NCI-H2196 treated with DMSO at 0.1 percent for 48 hours (cell line): ENCODE results near the gene PACC1.

Experiments
- DNase-seq: peaks from one replicate; lab custom pipeline; 2025; ENCODE audit not compliant: unreplicated experiment; lab: John Stamatoyannopoulos, UW

The PACC1 gene

GRCh38 chr1:212414328-212415106, at the start of gene PACC1:
TSS of gene PACC1 (minus strand) at chr1:212414886. CDS start at chr1:212414757, 129 bp downstream.
- peak; percentile 84 for DNase-seq

GRCh38 chr1:212463565-212464285, 49.0 kb upstream of the PACC1 start:
- DNase-seq: no peak

GRCh38 chr1:212461916-212462660, 47.4 kb upstream of the PACC1 start:
- DNase-seq: no peak

GRCh38 chr1:212460376-212460775, 45.7 kb upstream of the PACC1 start:
- no peak for DNase-seq

GRCh38 chr1:212459656-212460055, 45.0 kb upstream of the PACC1 start:
- DNase-seq: no peak

GRCh38 chr1:212458817-212459216, 44.1 kb upstream of the PACC1 start:
- no peak for DNase-seq

GRCh38 chr1:212457740-212458338, 43.2 kb upstream of the PACC1 start:
- peak; percentile 44 for DNase-seq

- peak; percentile 54 for DNase-seq
Observed at GRCh38 chr1:212455803-212456528, 41.3 kb upstream of the PACC1 start.

- no peak for DNase-seq
Observed at GRCh38 chr1:212455401-212455800, 40.7 kb upstream of the PACC1 start.

GRCh38 chr1:212454741-212455140, 40.1 kb upstream of the PACC1 start:
- no peak for DNase-seq

GRCh38 chr1:212453156-212453857, 38.6 kb upstream of the PACC1 start:
- no peak for DNase-seq

GRCh38 chr1:212452323-212453155, 37.9 kb upstream of the PACC1 start:
- no peak for DNase-seq

- DNase-seq: no peak
Observed at GRCh38 chr1:212451416-212452322, 37.0 kb upstream of the PACC1 start.

GRCh38 chr1:212450331-212450881, 35.7 kb upstream of the PACC1 start:
- no peak for DNase-seq

GRCh38 chr1:212447478-212447877, 32.8 kb upstream of the PACC1 start:
- no peak for DNase-seq

- DNase-seq: no peak
Observed at GRCh38 chr1:212446333-212446732, 31.6 kb upstream of the PACC1 start.

GRCh38 chr1:212442408-212442807, 27.7 kb upstream of the PACC1 start:
- DNase-seq: no peak

GRCh38 chr1:212440419-212440818, 25.7 kb upstream of the PACC1 start:
- no peak for DNase-seq
